Parathyroid adenoma (tissue), 2 donors: ENCODE measurements around the gene MRPS35.

Source experiments
- H2AFZ ChIP-seq: fragments of 300-600 bp; sonication (generic); one replicate; pipeline ENCODE4 v1.7.0; 2017; ENCODE audit warnings: antibody characterized with exemption, mild to moderate bottlenecking
- H3K27ac ChIP-seq: fragments of 300-600 bp; sonication (generic); one replicate; pipeline ENCODE4 v1.7.0; 2017
- H3K27me3 ChIP-seq: fragments of 300-600 bp; sonication (generic); one replicate; pipeline ENCODE4 v1.7.0; 2017; ENCODE audit warnings: low read length; ENCODE audit not compliant: control insufficient read depth, insufficient read depth
- H3K36me3 ChIP-seq: fragments of 300-600 bp; sonication (generic); one replicate; pipeline ENCODE4 v1.7.0; 2017; ENCODE audit warnings: low read length; ENCODE audit not compliant: control insufficient read depth, insufficient read depth
- H3K4me1 ChIP-seq: fragments of 300-600 bp; sonication (generic); one replicate; pipeline ENCODE4 v1.7.0; 2017; ENCODE audit warnings: control low read depth
- H3K4me2 ChIP-seq: fragments of 300-600 bp; sonication (generic); one replicate; pipeline ENCODE4 v1.7.0; 2017; ENCODE audit warnings: low read length
- H3K4me3 ChIP-seq: fragments of 300-600 bp; sonication (generic); one replicate; pipeline ENCODE4 v1.7.0; 2017; ENCODE audit warnings: low read depth, low read length
- H3K79me2 ChIP-seq: fragments of 300-600 bp; sonication (generic); one replicate; pipeline ENCODE4 v1.7.0; 2017; ENCODE audit warnings: control low read depth
- H3K9ac ChIP-seq: fragments of 300-600 bp; sonication (generic); one replicate; pipeline ENCODE4 v1.7.0; 2017; ENCODE audit warnings: mild to moderate bottlenecking
- H3K9me3 ChIP-seq: fragments of 300-600 bp; sonication (generic); one replicate; pipeline ENCODE4 v1.7.0; 2017; ENCODE audit warnings: low read length; ENCODE audit not compliant: control insufficient read depth
- TF ChIP-seq, protein P1 (sequence below): fragments of 300-600 bp; sonication (generic); IDR thresholded peaks from one replicate; pipeline ENCODE4 v1.7.0; 2017; ENCODE audit warnings: antibody characterized with exemption, mild to moderate bottlenecking
- donor health status: primary hyperparathyroidism.

Gene MRPS35

DNA sequence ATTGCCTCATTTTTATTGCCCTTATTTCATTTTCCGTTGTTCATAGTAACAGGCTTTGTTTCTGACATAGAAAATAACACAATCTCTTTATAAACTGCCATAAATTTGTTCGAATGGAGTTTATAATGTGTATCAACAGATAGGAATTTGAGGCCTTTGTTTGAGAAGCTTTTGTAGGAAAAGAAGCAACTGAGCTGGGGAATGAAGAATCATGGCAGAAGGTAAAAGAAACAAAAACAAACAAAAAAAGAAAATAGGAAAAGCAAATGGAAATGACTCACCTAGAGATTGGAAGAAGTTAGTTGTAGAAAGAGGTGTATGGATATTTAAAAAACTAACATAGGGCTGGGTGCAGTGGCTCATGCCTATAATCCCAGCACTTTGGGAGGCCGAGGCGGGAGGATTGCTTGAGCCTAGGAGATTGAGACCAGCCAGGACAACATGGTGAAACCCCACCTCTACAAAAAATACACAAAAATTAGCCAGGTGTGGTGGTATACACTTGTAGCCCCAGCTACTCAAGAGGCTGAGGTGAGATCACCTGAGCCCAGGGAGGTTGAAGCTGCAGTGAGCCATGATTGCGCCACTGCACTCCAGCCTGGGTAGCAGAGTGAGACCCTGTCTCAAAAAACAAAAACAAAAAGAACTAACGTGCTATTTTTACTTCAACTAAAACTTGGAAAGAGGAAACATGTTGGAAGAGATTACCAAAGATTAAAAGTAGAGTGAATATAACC lies 14.9 kb upstream of the MRPS35 start:
- Histone ChIP-seq H3K4me1 (no peaks in the 10 kb centered on the region), H3K9me3 (no peaks in the 10 kb centered on the region), H3K36me3 (no peaks in the 10 kb centered on the region), H3K27ac (no peak overlapping the region), H3K4me3 (no peak overlapping the region), H3K9ac (no peak overlapping the region), H2AFZ (no peak overlapping the region), H3K4me2 (no peak overlapping the region), H3K27me3 (no peaks in the 10 kb centered on the region), H3K79me2 (no peaks in the 10 kb centered on the region)
- TF ChIP-seq, protein P1, sequence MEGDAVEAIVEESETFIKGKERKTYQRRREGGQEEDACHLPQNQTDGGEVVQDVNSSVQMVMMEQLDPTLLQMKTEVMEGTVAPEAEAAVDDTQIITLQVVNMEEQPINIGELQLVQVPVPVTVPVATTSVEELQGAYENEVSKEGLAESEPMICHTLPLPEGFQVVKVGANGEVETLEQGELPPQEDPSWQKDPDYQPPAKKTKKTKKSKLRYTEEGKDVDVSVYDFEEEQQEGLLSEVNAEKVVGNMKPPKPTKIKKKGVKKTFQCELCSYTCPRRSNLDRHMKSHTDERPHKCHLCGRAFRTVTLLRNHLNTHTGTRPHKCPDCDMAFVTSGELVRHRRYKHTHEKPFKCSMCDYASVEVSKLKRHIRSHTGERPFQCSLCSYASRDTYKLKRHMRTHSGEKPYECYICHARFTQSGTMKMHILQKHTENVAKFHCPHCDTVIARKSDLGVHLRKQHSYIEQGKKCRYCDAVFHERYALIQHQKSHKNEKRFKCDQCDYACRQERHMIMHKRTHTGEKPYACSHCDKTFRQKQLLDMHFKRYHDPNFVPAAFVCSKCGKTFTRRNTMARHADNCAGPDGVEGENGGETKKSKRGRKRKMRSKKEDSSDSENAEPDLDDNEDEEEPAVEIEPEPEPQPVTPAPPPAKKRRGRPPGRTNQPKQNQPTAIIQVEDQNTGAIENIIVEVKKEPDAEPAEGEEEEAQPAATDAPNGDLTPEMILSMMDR, result no peak

DNA sequence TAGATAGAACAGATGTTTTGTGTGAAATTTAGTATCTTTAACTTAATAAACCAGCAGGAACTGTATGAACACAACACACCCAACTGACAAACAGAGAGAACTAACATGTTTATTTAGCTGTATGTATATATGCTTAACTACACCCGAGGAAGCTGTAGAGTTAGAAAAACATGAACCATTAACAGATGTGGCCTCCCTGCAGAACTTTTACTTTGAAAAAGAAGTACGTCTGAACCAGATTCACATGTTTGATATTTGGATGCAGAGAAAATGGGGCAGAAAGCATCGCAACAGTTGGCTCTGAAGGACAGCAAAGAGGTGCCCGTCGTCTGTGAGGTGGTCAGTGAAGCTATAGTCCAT lies 14.4 kb upstream of the MRPS35 start, which contains the start of gene REP15:
TSS of gene REP15 (plus strand) at position 155 of the 360 bp plus-strand sequence. CDS start at position 271, 116 bp downstream.
- H3K9me3 ChIP-seq, result no peaks in the 10 kb centered on the region
- H2AFZ ChIP-seq, result no peak within 1 kb of the TSS
- no peak within 1 kb of the TSS for H3K4me2 ChIP-seq
- H3K36me3 ChIP-seq, result no peaks in the 10 kb centered on the region
- no peak within 1 kb of the TSS for H3K27ac ChIP-seq
- no peak within 1 kb of the TSS for H3K9ac ChIP-seq
- no peak within 1 kb of the TSS for H3K4me3 ChIP-seq
- H3K27me3 ChIP-seq, result no peaks in the 10 kb centered on the region
- H3K4me1 ChIP-seq, result no peaks in the 10 kb centered on the region
- no peaks in the 10 kb centered on the region for H3K79me2 ChIP-seq
- TF ChIP-seq, protein P1, result no peak

DNA sequence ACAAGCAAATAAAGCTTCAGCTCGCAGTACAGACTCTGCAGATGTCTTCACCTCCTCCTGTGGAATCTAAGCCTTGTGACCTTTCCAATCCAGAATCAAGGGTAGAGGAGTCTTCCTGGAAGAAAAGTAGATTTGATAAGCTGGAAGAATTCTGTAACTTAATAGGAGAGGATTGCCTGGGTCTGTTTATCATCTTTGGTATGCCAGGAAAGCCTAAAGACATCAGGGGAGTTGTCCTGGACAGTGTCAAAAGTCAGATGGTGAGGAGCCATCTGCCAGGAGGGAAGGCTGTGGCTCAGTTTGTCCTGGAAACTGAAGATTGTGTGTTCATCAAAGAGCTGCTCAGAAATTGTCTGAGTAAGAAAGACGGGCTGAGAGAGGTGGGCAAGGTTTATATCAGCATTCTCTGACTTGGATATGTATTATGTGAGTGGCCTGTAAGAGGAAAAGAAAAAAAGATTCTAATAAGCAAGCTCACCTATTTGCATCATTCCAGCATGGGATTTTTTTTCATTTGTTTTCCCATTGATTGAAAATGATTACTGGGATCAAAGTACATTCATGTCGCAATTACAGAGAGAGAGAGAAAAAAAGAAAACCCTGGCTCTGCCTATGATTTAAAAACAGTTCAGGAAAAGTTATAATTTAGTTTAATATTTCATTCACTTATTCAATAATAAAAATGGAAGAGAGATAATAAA lies 13.6 kb upstream of the MRPS35 start:
- Histone ChIP-seq H3K36me3 (no peaks in the 10 kb centered on the region), H2AFZ (no peak overlapping the region), H3K4me3 (no peak overlapping the region), H3K27me3 (no peaks in the 10 kb centered on the region), H3K27ac (no peak overlapping the region), H3K4me1 (no peaks in the 10 kb centered on the region), H3K4me2 (no peak overlapping the region), H3K9ac (no peak overlapping the region), H3K9me3 (no peaks in the 10 kb centered on the region), H3K79me2 (no peaks in the 10 kb centered on the region)
- TF ChIP-seq, protein P1, result no peak

- no peak overlapping the region for H2AFZ ChIP-seq
- H3K79me2 ChIP-seq, result no peaks in the 10 kb centered on the region
- no peaks in the 10 kb centered on the region for H3K4me1 ChIP-seq
- H3K36me3 ChIP-seq, result no peaks in the 10 kb centered on the region
- no peak overlapping the region for H3K27ac ChIP-seq
- no peaks in the 10 kb centered on the region for H3K27me3 ChIP-seq
- H3K9me3 ChIP-seq, result no peaks in the 10 kb centered on the region
- H3K4me2 ChIP-seq, result no peak overlapping the region
- no peak overlapping the region for H3K9ac ChIP-seq
- H3K4me3 ChIP-seq, result no peak overlapping the region
- TF ChIP-seq, protein P1, result peak; percentile 65
These were observed 6.7 kb upstream of the MRPS35 start for GRCh38 chr12:27703720-27704452.
